RWPE2 (cell line): Measurements from ENCODE around the gene STOML2.

Experiments used
- ATAC-seq: fragments of 200-7000 bp; cut with Tn5 transposase; 3 replicates; pipeline ENCODE4 v1.9.1; 2021; ENCODE audit warnings: low read depth
- DNase-seq: peaks from one replicate; pipeline ENCODE4 v3.0.0-alpha.2; 2020; ENCODE audit warnings: low spot score
- H3K27ac ChIP-seq: fragments of 450-650 bp; 2 replicates; pipeline ENCODE4 v1.5.1; 2017; ENCODE audit warnings: mild to moderate bottlenecking; ENCODE audit not compliant: poor library complexity, severe bottlenecking
- H3K27me3 ChIP-seq: fragments of 250-450 bp; sonication (Bioruptor Pico); 2 replicates; pipeline ENCODE4 v1.5.1; 2021; ENCODE audit warnings: mild to moderate bottlenecking, moderate library complexity; ENCODE audit not compliant: insufficient read depth, poor library complexity, severe bottlenecking
- H3K36me3 ChIP-seq: fragments of 250-450 bp; sonication (Bioruptor Pico); 2 replicates; pipeline ENCODE4 v1.5.1; 2020; ENCODE audit warnings: low read depth, mild to moderate bottlenecking, moderate library complexity
- H3K4me1 ChIP-seq: fragments of 250-450 bp; sonication (Bioruptor Pico); 2 replicates; pipeline ENCODE4 v1.5.1; 2021; ENCODE audit warnings: mild to moderate bottlenecking, moderate library complexity; ENCODE audit not compliant: insufficient read depth, poor library complexity, severe bottlenecking
- H3K4me3 ChIP-seq: fragments of 250-450 bp; sonication (Bioruptor Pico); 2 replicates; pipeline ENCODE4 v1.5.1; 2021; ENCODE audit warnings: mild to moderate bottlenecking, moderate library complexity; ENCODE audit not compliant: severe bottlenecking
- H3K9me3 ChIP-seq: fragments of 250-450 bp; sonication (Bioruptor Pico); 2 replicates; pipeline ENCODE4 v1.5.1; 2021; ENCODE audit warnings: mild to moderate bottlenecking, moderate library complexity; ENCODE audit not compliant: severe bottlenecking
- CTCF ChIP-seq: fragments of 450-650 bp; IDR thresholded peaks from one replicate; pipeline ENCODE4 v1.5.1; 2017; ENCODE audit warnings: mild to moderate bottlenecking, moderate library complexity; ENCODE audit not compliant: poor library complexity, severe bottlenecking

STOML2 gene

GRCh38 chr9:35073279-35073612 is 29.7 kb downstream of the STOML2 start:
- Histone ChIP-seq H3K4me1 (peaks cover 17% of the 10 kb centered on the region), H3K9me3 (no peaks in the 10 kb centered on the region), H3K36me3 (peaks cover 65% of the 10 kb centered on the region), H3K4me3 (no peak overlapping the region), H3K27me3 (no peaks in the 10 kb centered on the region), H3K27ac (peak overlapping the region; percentile 93)
- no peak for DNase-seq
- TF ChIP-seq CTCF: no peak
- ATAC-seq: no peak

- H3K36me3 ChIP-seq: peaks cover 65% of the 10 kb centered on the region
- TF ChIP-seq CTCF: no peak
- H3K4me3 ChIP-seq: peak within 1 kb of the TSS; percentile 89
- DNase-seq (peak; percentile 99), ATAC-seq (peak; percentile 90)
- H3K27me3 ChIP-seq: no peaks in the 10 kb centered on the region
- H3K9me3 ChIP-seq: no peaks in the 10 kb centered on the region
- H3K27ac ChIP-seq: peak within 1 kb of the TSS; percentile 93
- H3K4me1 ChIP-seq: peaks cover 17% of the 10 kb centered on the region
Measured at GRCh38 chr9:35072461-35073278, 30.3 kb downstream of the STOML2 start, which contains the start of gene VCP. TSS of gene VCP (minus strand) at chr9:35072625. CDS start at chr9:35072353, 272 bp downstream.

- peak; percentile 74 for ATAC-seq
- peak; percentile 63 for TF ChIP-seq CTCF
- peak; percentile 89 for DNase-seq
Measured at GRCh38 chr9:35071814-35072460, 31.0 kb downstream of the STOML2 start.

GRCh38 chr9:35070823-35071813 is 31.8 kb downstream of the STOML2 start:
- H3K4me1 ChIP-seq: peaks cover 17% of the 10 kb centered on the region
- no peaks in the 10 kb centered on the region for H3K9me3 ChIP-seq
- peaks cover 65% of the 10 kb centered on the region for H3K36me3 ChIP-seq
- no peak for TF ChIP-seq CTCF
- H3K4me3 ChIP-seq: peak overlapping the region; percentile 89
- H3K27me3 ChIP-seq: no peaks in the 10 kb centered on the region
- DNase-seq (no peak), ATAC-seq (no peak)
- H3K27ac ChIP-seq: peak overlapping the region; percentile 93

More at GRCh38 chr9:35071814-35072460, 31.0 kb downstream of the STOML2 start:
- H3K4me3 ChIP-seq: peak overlapping the region; percentile 89
- peaks cover 17% of the 10 kb centered on the region for H3K4me1 ChIP-seq
- H3K36me3 ChIP-seq: peaks cover 65% of the 10 kb centered on the region
- peak overlapping the region; percentile 93 for H3K27ac ChIP-seq
- no peaks in the 10 kb centered on the region for H3K9me3 ChIP-seq
- H3K27me3 ChIP-seq: no peaks in the 10 kb centered on the region
